ENCODE results near the gene SOX18. TPM values are rescaled to one million over a fixed set of nuclear protein-coding genes. Genes with fewer than 3 reads are reported as not detected.

The SOX18 gene
- total and polyA plus RNA-seq, 2 experiments from 2014 or later = 0.06 TPM; not detected in 1

DNA sequence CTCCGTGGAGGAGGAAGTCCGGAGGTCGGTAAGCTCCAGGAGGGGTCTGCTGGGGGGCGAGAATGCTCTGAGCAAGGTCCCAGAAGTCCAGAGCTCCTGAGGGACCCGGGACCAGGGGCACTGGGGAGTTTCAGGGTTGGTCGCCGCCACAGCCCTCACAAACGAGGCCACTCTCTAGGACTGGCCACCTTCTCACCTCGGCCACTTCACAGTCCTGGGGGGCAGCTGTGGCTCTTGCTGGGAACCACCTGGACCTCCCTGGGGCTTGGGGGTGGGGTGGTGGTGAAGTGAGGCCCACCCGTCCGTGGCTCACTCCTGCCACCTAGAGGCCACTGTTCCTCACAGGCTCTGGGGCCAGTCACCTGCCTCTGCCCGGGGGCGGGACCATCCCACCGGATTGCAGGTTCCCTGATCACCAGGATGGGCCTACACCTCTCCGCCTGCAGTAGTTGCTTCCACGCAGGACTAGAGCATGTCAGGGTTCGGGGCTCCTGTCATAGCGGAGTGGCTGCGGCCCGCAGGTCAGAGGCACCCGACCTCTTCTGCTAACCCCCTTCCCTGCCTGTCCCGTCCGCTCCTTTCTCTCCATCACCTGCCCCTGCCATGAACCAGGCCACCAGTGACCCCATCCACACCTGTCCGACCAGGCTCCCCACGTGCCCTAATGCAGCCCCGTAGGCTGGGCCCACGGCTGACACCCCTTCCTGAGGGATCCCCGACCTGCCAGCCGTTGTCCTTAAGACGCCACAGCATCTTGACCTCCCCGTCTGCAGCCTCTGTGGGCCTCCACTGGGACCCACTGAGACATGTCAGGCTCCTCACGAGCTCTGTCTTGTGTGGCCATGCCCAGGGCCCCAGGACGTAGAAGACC, 8.4 kb upstream of the SOX18 start:
- TF ChIP-seq, protein P1, sequence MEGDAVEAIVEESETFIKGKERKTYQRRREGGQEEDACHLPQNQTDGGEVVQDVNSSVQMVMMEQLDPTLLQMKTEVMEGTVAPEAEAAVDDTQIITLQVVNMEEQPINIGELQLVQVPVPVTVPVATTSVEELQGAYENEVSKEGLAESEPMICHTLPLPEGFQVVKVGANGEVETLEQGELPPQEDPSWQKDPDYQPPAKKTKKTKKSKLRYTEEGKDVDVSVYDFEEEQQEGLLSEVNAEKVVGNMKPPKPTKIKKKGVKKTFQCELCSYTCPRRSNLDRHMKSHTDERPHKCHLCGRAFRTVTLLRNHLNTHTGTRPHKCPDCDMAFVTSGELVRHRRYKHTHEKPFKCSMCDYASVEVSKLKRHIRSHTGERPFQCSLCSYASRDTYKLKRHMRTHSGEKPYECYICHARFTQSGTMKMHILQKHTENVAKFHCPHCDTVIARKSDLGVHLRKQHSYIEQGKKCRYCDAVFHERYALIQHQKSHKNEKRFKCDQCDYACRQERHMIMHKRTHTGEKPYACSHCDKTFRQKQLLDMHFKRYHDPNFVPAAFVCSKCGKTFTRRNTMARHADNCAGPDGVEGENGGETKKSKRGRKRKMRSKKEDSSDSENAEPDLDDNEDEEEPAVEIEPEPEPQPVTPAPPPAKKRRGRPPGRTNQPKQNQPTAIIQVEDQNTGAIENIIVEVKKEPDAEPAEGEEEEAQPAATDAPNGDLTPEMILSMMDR (IDR thresholded peaks at IDR 0.05; ENCODE audit: low read depth, low read length) = peak; percentile 81
- peak; percentile 72 to 82 for DNase-seq (ENCODE audit: low read depth in 1 of 2, low spot score in 1 of 2)
- no peak overlapping the region for H3K4me3 ChIP-seq

GRCh38 chr20:64056889-64057627, 7.6 kb upstream of the SOX18 start:
- TF ChIP-seq, protein P1 (IDR thresholded peaks at IDR 0.05; ENCODE audit: low read depth, low read length) = no peak
- Histone ChIP-seq H3K27ac (no peak overlapping the region), H3K9me3 (ENCODE audit: low read depth) (no peaks in the 10 kb centered on the region), H3K36me3 (no peaks in the 10 kb centered on the region), H3K27me3 (no peaks in the 10 kb centered on the region), H3K4me1 (ENCODE audit: low read depth) (peaks cover 5% of the 10 kb centered on the region), H3K4me3 (no peak overlapping the region)
- no peak for DNase-seq (ENCODE audit: low read depth in 1 of 2, low spot score in 1 of 2)

More for the DNA sequence above, 8.4 kb upstream of the SOX18 start:
- Histone ChIP-seq H3K36me3 (no peaks in the 10 kb centered on the region), H3K27me3 (no peaks in the 10 kb centered on the region), H3K27ac (no peak overlapping the region), H3K9me3 (ENCODE audit: low read depth) (no peaks in the 10 kb centered on the region), H3K4me1 (ENCODE audit: low read depth) (peaks cover 10% of the 10 kb centered on the region)

GRCh38 chr20:64056639-64056888, 7.1 kb upstream of the SOX18 start:
- H3K27me3 ChIP-seq = no peaks in the 10 kb centered on the region
- H3K36me3 ChIP-seq = no peaks in the 10 kb centered on the region
- H3K4me1 ChIP-seq (ENCODE audit: low read depth) = peaks cover 5% of the 10 kb centered on the region
- TF ChIP-seq, protein P1 (IDR thresholded peaks at IDR 0.05; ENCODE audit: low read depth, low read length) = no peak
- H3K4me3 ChIP-seq = no peak overlapping the region
- no peak overlapping the region for H3K27ac ChIP-seq
- no peak for DNase-seq (ENCODE audit: low read depth in 1 of 2, low spot score in 1 of 2)
- no peaks in the 10 kb centered on the region for H3K9me3 ChIP-seq (ENCODE audit: low read depth)

- Histone ChIP-seq H3K9me3 (ENCODE audit: low read depth) (no peaks in the 10 kb centered on the region), H3K4me1 (ENCODE audit: low read depth) (peaks cover 5% of the 10 kb centered on the region), H3K27ac (no peak overlapping the region), H3K27me3 (peaks cover 5% of the 10 kb centered on the region), H3K4me3 (no peak overlapping the region), H3K36me3 (no peaks in the 10 kb centered on the region)
- TF ChIP-seq, protein P1 (IDR thresholded peaks at IDR 0.05; ENCODE audit: low read depth, low read length) = no peak
- peak in 1 of 2 donors; percentile 81 for DNase-seq (ENCODE audit: low read depth in 1 of 2, low spot score in 1 of 2)
Observed at GRCh38 chr20:64055893-64056638, 6.6 kb upstream of the SOX18 start.

DNA sequence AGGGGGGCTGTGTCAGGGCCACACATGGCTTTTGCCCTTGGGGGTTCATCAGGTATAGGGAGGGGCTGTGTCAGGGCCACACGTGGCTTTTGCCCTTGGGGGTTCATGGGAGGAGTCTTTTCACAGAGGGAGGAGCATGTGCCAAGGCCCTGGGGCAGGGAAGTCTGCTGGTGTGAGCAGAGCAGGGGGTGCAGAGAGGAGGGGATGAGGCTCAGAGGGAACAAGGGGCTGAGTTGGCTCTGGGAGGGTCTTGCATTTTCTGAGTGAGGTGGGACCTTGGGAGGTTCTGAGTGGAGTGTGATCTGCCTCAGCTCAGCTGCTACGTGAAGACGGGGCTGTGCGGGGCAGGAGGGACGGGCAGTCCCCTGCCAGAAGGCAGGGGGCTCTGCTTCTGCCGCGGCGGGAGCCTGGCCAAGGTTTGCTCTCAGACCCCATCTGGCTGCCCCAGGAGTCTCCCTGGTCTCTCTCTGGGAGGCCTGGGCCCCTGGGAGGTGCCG, 6.0 kb upstream of the SOX18 start:
- Histone ChIP-seq H3K27me3 (peaks cover 11% of the 10 kb centered on the region), H3K4me1 (ENCODE audit: low read depth) (peaks cover 5% of the 10 kb centered on the region), H3K27ac (no peak overlapping the region), H3K4me3 (no peak overlapping the region), H3K36me3 (no peaks in the 10 kb centered on the region), H3K9me3 (ENCODE audit: low read depth) (no peaks in the 10 kb centered on the region)
- no peak for DNase-seq (ENCODE audit: low read depth in 1 of 2, low spot score in 1 of 2)
- TF ChIP-seq, protein P1 (IDR thresholded peaks at IDR 0.05; ENCODE audit: low read depth, low read length) = no peak
